B cell (primary cell): Measurements from ENCODE around the gene EXOC4. TPM values are rescaled to one million over a fixed set of nuclear protein-coding genes. Genes with fewer than 3 reads are reported as not detected.

ENCODE experiments used
- ATAC-seq: fragments of 200-7000 bp; cut with Tn5 transposase; one replicate; pipeline ENCODE4 v1.10.0; 2021; ENCODE audit warnings: low read depth, mild to moderate bottlenecking, moderate number of reproducible peaks, moderate library complexity
- CTCF ChIA-PET: fragments of 350-600 bp; sonication (Branson Sonifier 250); formaldehyde crosslinking; loops from one replicate; lab custom pipeline; 2021; ENCODE audit warnings: antibody characterized with exemption, inconsistent platforms; lab: Charles Lee
- POLR2A ChIA-PET: fragments of 350-600 bp; sonication (Branson Sonifier 250); formaldehyde crosslinking; loops from one replicate; lab custom pipeline; 2021; ENCODE audit warnings: antibody characterized with exemption; lab: Charles Lee
- DNase-seq: peaks from one replicate; pipeline ENCODE4 v3.0.0; 2013
- H2AFZ ChIP-seq: 2 replicates; pipeline ENCODE4 v1.6.1; 2012; ENCODE audit warnings: mild to moderate bottlenecking, low read depth, low read length; ENCODE audit not compliant: insufficient read depth, poor library complexity, severe bottlenecking
- H3K27ac ChIP-seq, 2 donors: 1 replicate in 1 of 2; 2 replicates in 1 of 2; pipeline ENCODE4 v1.5.1; 2012 to 2013; ENCODE audit warnings: low read length in 2 of 2, mild to moderate bottlenecking in 2 of 2, moderate library complexity in 1 of 2
- H3K27me3 ChIP-seq, 4 experiments: fragments of 200-600 bp in 1 of 4; sonication (generic) in 1 of 4; replicated peaks in 1 of 4; 1 replicate in 2 of 4; 2 replicates in 2 of 4; pipeline versions ENCODE4 v1.6.1 to v1.7.0; 2013 to 2016; ENCODE audit warnings: low read length in 3 of 4, mild to moderate bottlenecking in 2 of 4, mixed read lengths in 1 of 4, moderate library complexity in 1 of 4; ENCODE audit not compliant: insufficient read depth in 4 of 4, control insufficient read depth in 3 of 4; ENCODE audit errors: control extremely low read depth in 1 of 4
- H3K36me3 ChIP-seq, 2 experiments: replicated peaks in 1 of 2; 1 replicate in 1 of 2; 2 replicates in 1 of 2; pipeline versions ENCODE4 v1.6.1 to v1.7.1; 2013; ENCODE audit warnings: low read length in 1 of 2; ENCODE audit not compliant: insufficient read depth in 2 of 2, control insufficient read depth in 1 of 2; ENCODE audit errors: control extremely low read depth in 1 of 2, extremely low read depth in 1 of 2
- H3K4me1 ChIP-seq, 2 donors: fragments of 200-600 bp in 1 of 2; sonication (generic) in 1 of 2; 1 replicate in 1 of 2; 2 replicates in 1 of 2; pipeline versions ENCODE4 v1.5.1 to v1.6.1; 2013 to 2017; ENCODE audit warnings: low read length in 2 of 2; ENCODE audit not compliant: control insufficient read depth in 2 of 2, insufficient read depth in 2 of 2
- H3K4me2 ChIP-seq: replicated peaks from 2 replicates; pipeline ENCODE3; 2012; ENCODE audit warnings: mild to moderate bottlenecking, low read depth, low read length; ENCODE audit not compliant: poor library complexity, severe bottlenecking
- H3K4me3 ChIP-seq, 5 experiments: fragments of 200-600 bp in 1 of 5; sonication (generic) in 1 of 5; 1 replicate in 3 of 5; 2 replicates in 2 of 5; pipeline versions ENCODE4 v1.5.1 to v1.7.0; 2011 to 2016; ENCODE audit warnings: low read length in 4 of 5, mild to moderate bottlenecking in 4 of 5, low read depth in 2 of 5, control low read depth in 1 of 5, moderate library complexity in 1 of 5; ENCODE audit not compliant: insufficient read depth in 1 of 5; ENCODE audit errors: control extremely low read depth in 1 of 5, extremely low read depth in 1 of 5
- H3K79me2 ChIP-seq: fragments of 200-600 bp; sonication (generic); one replicate; pipeline ENCODE4 v1.6.0; 2016; ENCODE audit warnings: low read length; ENCODE audit not compliant: control insufficient read depth, insufficient read depth
- H3K9ac ChIP-seq: fragments of 200-600 bp; sonication (generic); 2 replicates; pipeline ENCODE4 v1.6.1; 2017; ENCODE audit warnings: mild to moderate bottlenecking, low read length, moderate library complexity
- H3K9me3 ChIP-seq, 3 donors: one replicate each; pipeline versions ENCODE4 v1.6.1 to v1.7.1; 2013; ENCODE audit warnings: low read length in 2 of 3; ENCODE audit not compliant: control insufficient read depth in 2 of 3, insufficient read depth in 1 of 3; ENCODE audit errors: control extremely low read depth in 1 of 3
- H4K20me1 ChIP-seq: 2 replicates; pipeline ENCODE4 v1.6.0; 2012; ENCODE audit warnings: mild to moderate bottlenecking, low read length; ENCODE audit not compliant: insufficient read depth, control insufficient read depth, poor library complexity, severe bottlenecking
- H3K27ac Mint-ChIP-seq: one replicate; pipeline ENCODE4 v1.8.0; 2021; ENCODE audit warnings: mixed read lengths
- H3K27me3 Mint-ChIP-seq: one replicate; pipeline ENCODE4 v1.8.0; 2021; ENCODE audit warnings: mixed read lengths
- H3K4me1 Mint-ChIP-seq: one replicate; pipeline ENCODE4 v1.8.0; 2021; ENCODE audit warnings: mixed read lengths
- H3K4me3 Mint-ChIP-seq: one replicate; pipeline ENCODE4 v1.8.0; 2021; ENCODE audit warnings: mixed read lengths
- H3K9me3 Mint-ChIP-seq: one replicate; pipeline ENCODE4 v1.8.0; 2022; ENCODE audit warnings: mixed read lengths; ENCODE audit not compliant: insufficient read depth
- CTCF ChIP-seq: fragments of 200-600 bp; IDR thresholded peaks from one replicate; pipeline ENCODE4 v1.8.0; 2022; ENCODE audit warnings: antibody characterized with exemption, mild to moderate bottlenecking
- EZH2 ChIP-seq: IDR thresholded peaks from 2 replicates; pipeline ENCODE4 v1.6.1; 2012; ENCODE audit warnings: borderline replicate concordance, low read depth, mild to moderate bottlenecking, moderate library complexity, low read length; ENCODE audit not compliant: insufficient read depth, poor library complexity, severe bottlenecking
- WGBS: methylation state at CpG from one replicate; pipeline ENCODE4 v1.1.5; 2013; ENCODE audit warnings: missing lambda C conversion rate; ENCODE audit not compliant: insufficient coverage; 5-methylcytosine and 5-hydroxymethylcytosine counted together
- intact Hi-C: fragments of 100-400 bp; cut with micrococcal nuclease; formaldehyde crosslinking; loops from one replicate; pipeline ENCODE4 v1.10.0; 2022
- polyA plus RNA-seq: library from polyadenylated mRNA; depleted of rRNA; stranded (reverse); fragments of >200 nt; gene quantifications from 2 replicates; pipeline ENCODE4 v1.2.3, GENCODE V29; 2012
- total RNA-seq, 2 donors: library from RNA; stranded (reverse); fragments of 120-200 nt in 1 of 2; gene quantifications; 1 replicate in 1 of 2; 2 replicates in 1 of 2; pipeline versions ENCODE4 v1.2.3 to v1.2.4, GENCODE V29; 2013 to 2022

The EXOC4 gene
- total and polyA plus RNA-seq, 2 donors (not counting 1 experiment from before 2014, with no cell fraction given), result 16.7 to 135 TPM

- Mint-ChIP-seq H3K4me1 (no peaks in the 10 kb centered on the region), H3K4me3 (no peak overlapping the region), H3K27ac (no peak overlapping the region), H3K27me3 (no peaks in the 10 kb centered on the region), H3K9me3 (no peaks in the 10 kb centered on the region)
- no peak overlapping the region for H3K27ac ChIP-seq
- ChIA-PET POLR2A (no interaction called here), CTCF (interaction anchor here (0.7 kb wide), 1 partner anchor 14 kb away, joined by 3 read pairs; no protein-coding TSS in a partner anchor)
- H3K27me3 ChIP-seq, result no peaks in the 10 kb centered on the region
- no peaks in the 10 kb centered on the region for H3K4me1 ChIP-seq
- no peak overlapping the region for H3K9ac ChIP-seq
- ATAC-seq (no peak), DNase-seq (no peak)
- H4K20me1 ChIP-seq, result no peaks in the 10 kb centered on the region
- intact Hi-C loops, result no loop called here
- no peaks in the 10 kb centered on the region for H3K9me3 ChIP-seq
- H3K79me2 ChIP-seq, result no peaks in the 10 kb centered on the region
- TF ChIP-seq EZH2 (no peak), CTCF (no peak)
- H2AFZ ChIP-seq, result no peak overlapping the region
- no peak overlapping the region for H3K4me3 ChIP-seq
- H3K4me2 ChIP-seq, result no peak overlapping the region
- H3K36me3 ChIP-seq, result peaks cover 0 to 6% of the 10 kb centered on the region in 2 experiments
- WGBS, result 100% methylated on average over 4 of the region's 4 CpGs
Observed at GRCh38 chr7:134065415-134065814, 812.5 kb downstream of the EXOC4 start.

GRCh38 chr7:134067164-134067563, 814.3 kb downstream of the EXOC4 start:
- ATAC-seq, result no peak
- no peaks in the 10 kb centered on the region for H3K4me1 Mint-ChIP-seq
- Histone ChIP-seq H3K4me1 (no peaks in the 10 kb centered on the region), H4K20me1 (no peaks in the 10 kb centered on the region), H3K79me2 (no peaks in the 10 kb centered on the region), H2AFZ (no peak overlapping the region), H3K4me2 (no peak overlapping the region), H3K9me3 (no peaks in the 10 kb centered on the region), H3K27me3 (no peaks in the 10 kb centered on the region), H3K27ac (no peak overlapping the region), H3K9ac (no peak overlapping the region), H3K4me3 (no peak overlapping the region), H3K36me3 (peaks cover 0 to 6% of the 10 kb centered on the region in 2 experiments)
- H3K27ac Mint-ChIP-seq, result no peak overlapping the region
- no peak overlapping the region for H3K4me3 Mint-ChIP-seq
- WGBS, result 13% methylated on average over 1 of the region's 4 CpGs
- ChIA-PET CTCF (interaction anchor here (0.7 kb wide), 1 partner anchor 12 kb away, joined by 3 read pairs; no protein-coding TSS in a partner anchor), POLR2A (no interaction called here)
- TF ChIP-seq EZH2 (no peak), CTCF (no peak)
- intact Hi-C loops, result no loop called here
- no peaks in the 10 kb centered on the region for H3K27me3 Mint-ChIP-seq
- DNase-seq, result no peak
- no peaks in the 10 kb centered on the region for H3K9me3 Mint-ChIP-seq
